H9 (cell line): ENCODE data around the gene MAD1L1. TPM values are rescaled to one million over a fixed set of nuclear protein-coding genes. Genes with fewer than 3 reads are reported as not detected.
A peak's percentile ranks its signal among the peaks of the same experiment; 100 is the strongest.

Experiments used
- DNase-seq: peaks from one replicate; pipeline ENCODE4 v3.0.0-alpha.2; 2017
- H2AFZ ChIP-seq: one replicate; pipeline ENCODE4 v1.6.1; 2013; ENCODE audit warnings: mild to moderate bottlenecking, low read length, control low read depth, moderate library complexity
- H2AK5ac ChIP-seq: 2 replicates; pipeline ENCODE4 v1.6.1; 2013; ENCODE audit warnings: low read length, control low read depth, mixed read lengths; ENCODE audit not compliant: insufficient read length
- H2BK120ac ChIP-seq: one replicate; pipeline ENCODE4 v1.6.1; 2013; ENCODE audit warnings: low read depth, mild to moderate bottlenecking, low read length, control low read depth, inconsistent platforms; ENCODE audit not compliant: poor library complexity, severe bottlenecking
- H2BK12ac ChIP-seq: 2 replicates; pipeline ENCODE4 v1.6.1; 2013; ENCODE audit warnings: low read length, control low read depth, mixed read lengths, low read depth; ENCODE audit not compliant: insufficient read length
- H2BK15ac ChIP-seq: 2 replicates; pipeline ENCODE4 v1.6.1; 2013; ENCODE audit warnings: low read depth, low read length, control low read depth
- H2BK20ac ChIP-seq: one replicate; pipeline ENCODE4 v1.6.1; 2013; ENCODE audit warnings: low read depth, mild to moderate bottlenecking, low read length, control low read depth, inconsistent platforms; ENCODE audit not compliant: poor library complexity, severe bottlenecking
- H2BK5ac ChIP-seq: 2 replicates; pipeline ENCODE4 v1.6.1; 2013; ENCODE audit warnings: low read length, control low read depth, mixed read lengths; ENCODE audit not compliant: insufficient read length
- H3K14ac ChIP-seq: 2 replicates; pipeline ENCODE4 v1.6.1; 2013; ENCODE audit warnings: low read length, control low read depth; ENCODE audit not compliant: insufficient read depth
- H3K18ac ChIP-seq: 2 replicates; pipeline ENCODE4 v1.6.1; 2013; ENCODE audit warnings: low read depth, mild to moderate bottlenecking, mixed read lengths, low read length, control low read depth; ENCODE audit not compliant: insufficient read length
- H3K23ac ChIP-seq: 2 replicates; pipeline ENCODE4 v1.6.1; 2013; ENCODE audit warnings: low read length, control low read depth, mixed read lengths, low read depth; ENCODE audit not compliant: insufficient read length
- H3K23me2 ChIP-seq: 2 replicates; pipeline ENCODE4 v1.6.1; 2013; ENCODE audit warnings: low read depth, mild to moderate bottlenecking, mixed read lengths, low read length, control low read depth; ENCODE audit not compliant: insufficient read length, poor library complexity, severe bottlenecking
- H3K27ac ChIP-seq: 2 replicates; pipeline ENCODE4 v1.5.1; 2013; ENCODE audit warnings: low read length, control low read depth, mixed read lengths, low read depth; ENCODE audit not compliant: insufficient read length
- H3K27me3 ChIP-seq: 2 replicates; pipeline ENCODE4 v1.6.1; 2013; ENCODE audit warnings: low read length, control low read depth, inconsistent platforms; ENCODE audit not compliant: insufficient read depth
- H3K4ac ChIP-seq: 2 replicates; pipeline ENCODE4 v1.6.1; 2013; ENCODE audit warnings: low read depth, mild to moderate bottlenecking, control low read depth, inconsistent platforms, low read length, moderate library complexity
- H3K4me1 ChIP-seq: 2 replicates; pipeline ENCODE4 v1.6.1; 2013; ENCODE audit warnings: low read length, control low read depth, inconsistent platforms; ENCODE audit not compliant: insufficient read depth
- H3K4me2 ChIP-seq: 2 replicates; pipeline ENCODE4 v1.6.1; 2013; ENCODE audit warnings: low read length, control low read depth, mixed read lengths; ENCODE audit not compliant: insufficient read length, insufficient read depth
- H3K56ac ChIP-seq: 2 replicates; pipeline ENCODE4 v1.6.1; 2013; ENCODE audit warnings: low read depth, mild to moderate bottlenecking, mixed read lengths, low read length, control low read depth; ENCODE audit not compliant: insufficient read length
- H3K79me1 ChIP-seq: 2 replicates; pipeline ENCODE4 v1.6.1; 2013; ENCODE audit warnings: low read depth, mild to moderate bottlenecking, moderate library complexity, low read length, control low read depth, inconsistent platforms; ENCODE audit not compliant: insufficient read depth, poor library complexity, severe bottlenecking
- H3K79me2 ChIP-seq: 2 replicates; pipeline ENCODE4 v1.6.1; 2013; ENCODE audit warnings: low read length, control low read depth, inconsistent platforms; ENCODE audit not compliant: insufficient read depth
- H3K9ac ChIP-seq: 2 replicates; pipeline ENCODE4 v1.6.1; 2013; ENCODE audit warnings: low read length, control low read depth, mixed read lengths; ENCODE audit not compliant: insufficient read length; ENCODE audit errors: extremely low read depth
- H3K9me3 ChIP-seq: one replicate; pipeline ENCODE4 v1.6.1; 2013; ENCODE audit warnings: low read depth, low read length, inconsistent platforms; ENCODE audit not compliant: control insufficient read depth
- H3T11ph ChIP-seq: one replicate; pipeline ENCODE4 v1.6.1; 2013; ENCODE audit warnings: mild to moderate bottlenecking, low read length, control low read depth, inconsistent platforms
- H4K20me1 ChIP-seq: one replicate; pipeline ENCODE4 v1.6.1; 2013; ENCODE audit not compliant: control insufficient read depth, insufficient read length, insufficient read depth
- H4K5ac ChIP-seq: 2 replicates; pipeline ENCODE4 v1.6.1; 2013; ENCODE audit warnings: low read depth, mild to moderate bottlenecking, mixed read lengths, low read length, control low read depth; ENCODE audit not compliant: insufficient read length
- H4K8ac ChIP-seq: replicated peaks from 2 replicates; pipeline ENCODE4 v1.6.1; 2013; ENCODE audit warnings: low read length, control low read depth, mixed read lengths, low read depth; ENCODE audit not compliant: insufficient read length
- H4K91ac ChIP-seq: 2 replicates; pipeline ENCODE4 v1.6.1; 2013; ENCODE audit warnings: low read depth, mild to moderate bottlenecking, moderate library complexity, mixed read lengths, low read length, control low read depth; ENCODE audit not compliant: insufficient read length
- H3K27ac Mint-ChIP-seq, 3 experiments: 2 replicates in 2 of 3; 3 replicates in 1 of 3; pipeline ENCODE4 v1.8.0; 2020 to 2021; ENCODE audit warnings: mixed read lengths in 3 of 3, mild to moderate bottlenecking in 1 of 3, moderate library complexity in 1 of 3
- H3K27me3 Mint-ChIP-seq: 2 replicates; pipeline ENCODE4 v1.8.0; 2021; ENCODE audit warnings: low read depth, mild to moderate bottlenecking, moderate library complexity, mixed read lengths
- H3K36me3 Mint-ChIP-seq, 3 experiments: 2 replicates in 2 of 3; 3 replicates in 1 of 3; pipeline ENCODE4 v1.8.0; 2020 to 2021; ENCODE audit warnings: low read depth in 3 of 3, mixed read lengths in 3 of 3; ENCODE audit not compliant: insufficient read depth in 1 of 3
- H3K4me1 Mint-ChIP-seq, 2 experiments: 2 replicates each; pipeline ENCODE4 v1.8.0; 2020; ENCODE audit warnings: mixed read lengths in 2 of 2
- H3K4me3 Mint-ChIP-seq, 2 experiments: 2 replicates in 1 of 2; 3 replicates in 1 of 2; pipeline ENCODE4 v1.8.0; 2020 to 2021; ENCODE audit warnings: mild to moderate bottlenecking in 2 of 2, mixed read lengths in 2 of 2, moderate library complexity in 1 of 2
- H3K9me3 Mint-ChIP-seq, 2 experiments: 2 replicates in 1 of 2; 3 replicates in 1 of 2; pipeline ENCODE4 v1.8.0; 2020; ENCODE audit warnings: mild to moderate bottlenecking in 2 of 2, mixed read lengths in 2 of 2, moderate library complexity in 1 of 2
- WGBS: extraction: QIAGEN DNeasy Blood & Tissue Kit; methylation state at CpG from one replicate; pipeline ENCODE4 v1.1.7; 2013; ENCODE audit warnings: missing lambda C conversion rate, low lambda C conversion rate, mixed read lengths; ENCODE audit not compliant: insufficient read length; ENCODE audit errors: extremely low coverage; 5-methylcytosine and 5-hydroxymethylcytosine counted together
- total RNA-seq: library from RNA; stranded (reverse); gene quantifications from 2 replicates; pipeline ENCODE4 v1.2.1, GENCODE V29; 2021
- TF ChIP-seq, protein P1 (sequence below): fragments of 200-600 bp; sonication (generic); conservative IDR thresholded peaks from 3 replicates; pipeline ENCODE4 v1.8.0; 2021; ENCODE audit warnings: antibody characterized with exemption, mild to moderate bottlenecking

The MAD1L1 gene
- total RNA-seq, 1 experiment from 2014 or later = 39.0 TPM

DNA sequence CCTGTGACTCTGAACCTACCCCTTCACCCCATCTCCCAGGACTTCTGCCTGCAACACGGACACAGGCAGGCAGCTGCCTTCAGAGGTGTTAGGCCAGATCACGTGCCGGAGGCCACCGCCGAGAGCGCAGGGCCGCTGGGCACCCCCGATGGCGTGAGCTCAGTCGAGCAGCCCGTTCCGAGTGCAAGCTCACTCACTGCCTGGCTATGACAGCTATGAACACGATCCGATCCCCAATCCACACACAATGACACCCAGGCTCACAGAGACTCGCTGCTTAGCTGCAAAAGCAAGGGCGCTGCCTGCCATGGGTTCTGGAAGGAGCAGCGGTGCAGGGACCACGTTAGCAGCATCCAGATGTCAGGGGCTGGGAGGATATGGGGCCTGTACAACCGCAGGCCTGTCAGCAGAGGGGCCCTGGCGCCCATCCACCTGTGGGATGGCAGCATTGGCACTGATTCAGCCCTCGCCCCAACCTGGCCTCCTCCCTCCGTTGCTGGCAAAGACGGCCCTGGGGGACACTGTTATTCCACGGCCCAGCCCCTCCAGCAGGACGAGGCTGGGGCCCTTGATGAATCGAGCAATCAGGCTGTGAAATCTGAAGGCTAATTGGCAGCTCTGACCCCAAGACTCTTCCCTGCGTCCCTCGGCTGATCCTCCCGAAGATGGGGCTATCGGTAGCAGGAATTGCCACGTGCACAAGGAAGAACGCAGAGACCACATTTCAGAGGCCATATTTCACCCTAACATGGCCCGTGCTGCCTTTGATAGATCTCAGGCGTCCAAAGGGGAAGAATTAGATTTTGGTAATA is 332.6 kb downstream of the MAD1L1 start:
- Mint-ChIP-seq H3K9me3 (no peaks in the 10 kb centered on the region), H3K27me3 (no peaks in the 10 kb centered on the region), H3K4me3 (no peak overlapping the region), H3K4me1 (no peaks in the 10 kb centered on the region), H3K36me3 (no peaks in the 10 kb centered on the region; a peak in 1 of 7 replicates), H3K27ac (peak overlapping the region in 2 of 3 experiments; percentile 57 to 89; a peak in 2 of 7 replicates)
- H3K27ac ChIP-seq = no peak overlapping the region
- H2BK20ac ChIP-seq = no peak overlapping the region
- H3K23me2 ChIP-seq = no peaks in the 10 kb centered on the region
- H3K4me2 ChIP-seq = no peak overlapping the region
- H3K9ac ChIP-seq = no peak overlapping the region
- H4K91ac ChIP-seq = no peak overlapping the region
- H3K18ac ChIP-seq = no peak overlapping the region
- no peak overlapping the region for H2AK5ac ChIP-seq
- H3K14ac ChIP-seq = no peak overlapping the region
- H2BK12ac ChIP-seq = no peak overlapping the region
- no peak overlapping the region for H3T11ph ChIP-seq
- no peaks in the 10 kb centered on the region for H3K9me3 ChIP-seq
- no peak overlapping the region for H4K5ac ChIP-seq
- H2BK15ac ChIP-seq = no peak overlapping the region
- H3K79me2 ChIP-seq = no peaks in the 10 kb centered on the region
- no peaks in the 10 kb centered on the region for H3K27me3 ChIP-seq
- H3K79me1 ChIP-seq = no peaks in the 10 kb centered on the region
- no peak overlapping the region for H2BK5ac ChIP-seq
- H3K4me1 ChIP-seq = no peaks in the 10 kb centered on the region
- DNase-seq = no peak
- H4K8ac ChIP-seq = no peak overlapping the region
- TF ChIP-seq, protein P1, sequence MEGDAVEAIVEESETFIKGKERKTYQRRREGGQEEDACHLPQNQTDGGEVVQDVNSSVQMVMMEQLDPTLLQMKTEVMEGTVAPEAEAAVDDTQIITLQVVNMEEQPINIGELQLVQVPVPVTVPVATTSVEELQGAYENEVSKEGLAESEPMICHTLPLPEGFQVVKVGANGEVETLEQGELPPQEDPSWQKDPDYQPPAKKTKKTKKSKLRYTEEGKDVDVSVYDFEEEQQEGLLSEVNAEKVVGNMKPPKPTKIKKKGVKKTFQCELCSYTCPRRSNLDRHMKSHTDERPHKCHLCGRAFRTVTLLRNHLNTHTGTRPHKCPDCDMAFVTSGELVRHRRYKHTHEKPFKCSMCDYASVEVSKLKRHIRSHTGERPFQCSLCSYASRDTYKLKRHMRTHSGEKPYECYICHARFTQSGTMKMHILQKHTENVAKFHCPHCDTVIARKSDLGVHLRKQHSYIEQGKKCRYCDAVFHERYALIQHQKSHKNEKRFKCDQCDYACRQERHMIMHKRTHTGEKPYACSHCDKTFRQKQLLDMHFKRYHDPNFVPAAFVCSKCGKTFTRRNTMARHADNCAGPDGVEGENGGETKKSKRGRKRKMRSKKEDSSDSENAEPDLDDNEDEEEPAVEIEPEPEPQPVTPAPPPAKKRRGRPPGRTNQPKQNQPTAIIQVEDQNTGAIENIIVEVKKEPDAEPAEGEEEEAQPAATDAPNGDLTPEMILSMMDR = no peak
- no peak overlapping the region for H3K4ac ChIP-seq
- H2AFZ ChIP-seq = no peak overlapping the region
- H3K23ac ChIP-seq = no peak overlapping the region
- no peaks in the 10 kb centered on the region for H4K20me1 ChIP-seq
- no peak overlapping the region for H3K56ac ChIP-seq
- no peak overlapping the region for H2BK120ac ChIP-seq
- no CpG with 5 or more reads among the region's 34 CpGs for WGBS
